GM12878 (cell line): ENCODE results near the gene AGMAT.

Experiments used
- CHD2 ChIP-seq: IDR thresholded peaks from 2 replicates; pipeline ENCODE4 v1.6.1; 2011; ENCODE audit warnings: low read depth, low read length, improper control_type of control experiment, borderline replicate concordance
- EED ChIP-seq: sonication (generic); IDR thresholded peaks from 2 replicates; pipeline ENCODE4 v1.6.1; 2016; ENCODE audit warnings: antibody characterized with exemption, low read depth
- EZH2 ChIP-seq: IDR thresholded peaks from 2 replicates; pipeline ENCODE4 v1.6.1; 2012; ENCODE audit warnings: low read depth, mild to moderate bottlenecking, control low read depth, inconsistent platforms, low read length, borderline replicate concordance; ENCODE audit not compliant: control insufficient read depth
- FOXK2 ChIP-seq: fragments of 450-650 bp; IDR thresholded peaks from 2 replicates; pipeline ENCODE4 v1.6.1; 2017; ENCODE audit warnings: mild to moderate bottlenecking, moderate library complexity
- GABPA ChIP-seq: IDR thresholded peaks from 2 replicates; pipeline ENCODE4 v1.6.1; 2014; ENCODE audit warnings: antibody characterized with exemption, low read depth, mild to moderate bottlenecking, inconsistent platforms
- IRF3 ChIP-seq: fragments of 450-650 bp; IDR thresholded peaks from 2 replicates; pipeline ENCODE4 v1.6.1; 2014; ENCODE audit warnings: mild to moderate bottlenecking
- MLLT1 ChIP-seq: fragments of 450-650 bp; IDR thresholded peaks from 2 replicates; pipeline ENCODE4 v1.6.1; 2016; ENCODE audit warnings: mild to moderate bottlenecking
- RAD51 ChIP-seq: fragments of 450-650 bp; IDR thresholded peaks from 2 replicates; pipeline ENCODE4 v1.6.1; 2016; ENCODE audit warnings: moderate library complexity, mild to moderate bottlenecking, inconsistent platforms
- SP1 ChIP-seq: IDR thresholded peaks from one replicate; pipeline ENCODE4 v1.6.1; 2011; ENCODE audit warnings: low read depth, low read length
- YY1 ChIP-seq: IDR thresholded peaks from 2 replicates; pipeline ENCODE4 v1.6.1; 2011; ENCODE audit warnings: low read depth, mild to moderate bottlenecking, low read length
- TF ChIP-seq, protein P1 (sequence below), 3 experiments: IDR thresholded peaks in 2 of 3; conservative IDR thresholded peaks in 1 of 3; 2 replicates each; pipeline ENCODE4 v1.5.1; 2011; ENCODE audit warnings: low read depth in 3 of 3, low read length in 3 of 3, mild to moderate bottlenecking in 3 of 3, control low read depth in 2 of 3, moderate library complexity in 2 of 3, inconsistent platforms in 1 of 3, mixed read lengths in 1 of 3; ENCODE audit not compliant: control insufficient read depth in 2 of 3, insufficient read depth in 1 of 3; ENCODE audit errors: extremely low read depth in 1 of 3
- TF ChIP-seq, protein P2 (sequence below): IDR thresholded peaks from 2 replicates; pipeline ENCODE4 v1.6.1; 2012; ENCODE audit warnings: mild to moderate bottlenecking, low read depth, low read length

GRCh38 chr1:15623435-15623834 is 38.6 kb upstream of the AGMAT start:
- TF ChIP-seq FOXK2 (no peak), YY1 (no peak), EZH2 (no peak), RAD51 (no peak), IRF3 (no peak), CHD2 (no peak), GABPA (no peak), MLLT1 (no peak), SP1 (no peak), EED (no peak)
- TF ChIP-seq, protein P1, sequence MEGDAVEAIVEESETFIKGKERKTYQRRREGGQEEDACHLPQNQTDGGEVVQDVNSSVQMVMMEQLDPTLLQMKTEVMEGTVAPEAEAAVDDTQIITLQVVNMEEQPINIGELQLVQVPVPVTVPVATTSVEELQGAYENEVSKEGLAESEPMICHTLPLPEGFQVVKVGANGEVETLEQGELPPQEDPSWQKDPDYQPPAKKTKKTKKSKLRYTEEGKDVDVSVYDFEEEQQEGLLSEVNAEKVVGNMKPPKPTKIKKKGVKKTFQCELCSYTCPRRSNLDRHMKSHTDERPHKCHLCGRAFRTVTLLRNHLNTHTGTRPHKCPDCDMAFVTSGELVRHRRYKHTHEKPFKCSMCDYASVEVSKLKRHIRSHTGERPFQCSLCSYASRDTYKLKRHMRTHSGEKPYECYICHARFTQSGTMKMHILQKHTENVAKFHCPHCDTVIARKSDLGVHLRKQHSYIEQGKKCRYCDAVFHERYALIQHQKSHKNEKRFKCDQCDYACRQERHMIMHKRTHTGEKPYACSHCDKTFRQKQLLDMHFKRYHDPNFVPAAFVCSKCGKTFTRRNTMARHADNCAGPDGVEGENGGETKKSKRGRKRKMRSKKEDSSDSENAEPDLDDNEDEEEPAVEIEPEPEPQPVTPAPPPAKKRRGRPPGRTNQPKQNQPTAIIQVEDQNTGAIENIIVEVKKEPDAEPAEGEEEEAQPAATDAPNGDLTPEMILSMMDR (IDR thresholded peaks at IDR 0.05 in 2 of 3, conservative IDR thresholded peaks at IDR 0.05 in 1 of 3; ENCODE audit: control insufficient read depth in 2 of 3, extremely low read depth in 1 of 3, insufficient read depth in 1 of 3, low read depth in 3 of 3, low read length in 3 of 3) = no peak
- TF ChIP-seq, protein P2, sequence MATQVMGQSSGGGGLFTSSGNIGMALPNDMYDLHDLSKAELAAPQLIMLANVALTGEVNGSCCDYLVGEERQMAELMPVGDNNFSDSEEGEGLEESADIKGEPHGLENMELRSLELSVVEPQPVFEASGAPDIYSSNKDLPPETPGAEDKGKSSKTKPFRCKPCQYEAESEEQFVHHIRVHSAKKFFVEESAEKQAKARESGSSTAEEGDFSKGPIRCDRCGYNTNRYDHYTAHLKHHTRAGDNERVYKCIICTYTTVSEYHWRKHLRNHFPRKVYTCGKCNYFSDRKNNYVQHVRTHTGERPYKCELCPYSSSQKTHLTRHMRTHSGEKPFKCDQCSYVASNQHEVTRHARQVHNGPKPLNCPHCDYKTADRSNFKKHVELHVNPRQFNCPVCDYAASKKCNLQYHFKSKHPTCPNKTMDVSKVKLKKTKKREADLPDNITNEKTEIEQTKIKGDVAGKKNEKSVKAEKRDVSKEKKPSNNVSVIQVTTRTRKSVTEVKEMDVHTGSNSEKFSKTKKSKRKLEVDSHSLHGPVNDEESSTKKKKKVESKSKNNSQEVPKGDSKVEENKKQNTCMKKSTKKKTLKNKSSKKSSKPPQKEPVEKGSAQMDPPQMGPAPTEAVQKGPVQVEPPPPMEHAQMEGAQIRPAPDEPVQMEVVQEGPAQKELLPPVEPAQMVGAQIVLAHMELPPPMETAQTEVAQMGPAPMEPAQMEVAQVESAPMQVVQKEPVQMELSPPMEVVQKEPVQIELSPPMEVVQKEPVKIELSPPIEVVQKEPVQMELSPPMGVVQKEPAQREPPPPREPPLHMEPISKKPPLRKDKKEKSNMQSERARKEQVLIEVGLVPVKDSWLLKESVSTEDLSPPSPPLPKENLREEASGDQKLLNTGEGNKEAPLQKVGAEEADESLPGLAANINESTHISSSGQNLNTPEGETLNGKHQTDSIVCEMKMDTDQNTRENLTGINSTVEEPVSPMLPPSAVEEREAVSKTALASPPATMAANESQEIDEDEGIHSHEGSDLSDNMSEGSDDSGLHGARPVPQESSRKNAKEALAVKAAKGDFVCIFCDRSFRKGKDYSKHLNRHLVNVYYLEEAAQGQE = no peak
